CD4-positive, alpha-beta memory T cell (primary cell): Measurements from ENCODE around the gene ZHX3. TPM values are rescaled to one million over a fixed set of nuclear protein-coding genes. Genes with fewer than 3 reads are reported as not detected.

ENCODE experiments used
- CTCF ChIA-PET: fragments of 350-600 bp; sonication (Branson Sonifier 250); formaldehyde crosslinking; loops from one replicate; lab custom pipeline; 2021; ENCODE audit warnings: inconsistent platforms; ENCODE audit not compliant: partially characterized antibody; lab: Charles Lee
- POLR2A ChIA-PET: fragments of 350-600 bp; sonication (Branson Sonifier 250); formaldehyde crosslinking; loops from one replicate; lab custom pipeline; 2021; ENCODE audit not compliant: partially characterized antibody; lab: Charles Lee
- DNase-seq, 5 donors: peaks; one replicate each; pipeline versions ENCODE4 v3.0.0 to v3.0.0-alpha.2; 2020 to 2022; ENCODE audit warnings: mixed read lengths in 1 of 5
- H3K27ac ChIP-seq: one replicate; pipeline ENCODE4 v1.7.0; 2013; ENCODE audit warnings: low read depth, low read length
- H3K27me3 ChIP-seq: 2 replicates; pipeline ENCODE4 v1.7.0; 2013; ENCODE audit warnings: mild to moderate bottlenecking, low read length, moderate library complexity; ENCODE audit not compliant: insufficient read depth
- H3K36me3 ChIP-seq: 2 replicates; pipeline ENCODE4 v1.7.0; 2013; ENCODE audit warnings: mild to moderate bottlenecking, low read length, moderate library complexity; ENCODE audit not compliant: insufficient read depth
- H3K4me1 ChIP-seq: 2 replicates; pipeline ENCODE4 v1.7.0; 2013; ENCODE audit warnings: mild to moderate bottlenecking, low read length, moderate library complexity; ENCODE audit not compliant: insufficient read depth
- H3K4me3 ChIP-seq, 2 donors: one replicate each; pipeline ENCODE4 v1.7.0; 2013; ENCODE audit warnings: low read length in 2 of 2, mild to moderate bottlenecking in 1 of 2
- H3K9me3 ChIP-seq, 2 donors: one replicate each; pipeline ENCODE4 v1.7.0; 2013; ENCODE audit warnings: low read length in 2 of 2, control low read depth in 1 of 2; ENCODE audit not compliant: control insufficient read depth in 1 of 2
- H3K27ac Mint-ChIP-seq, 7 donors: one replicate each; pipeline ENCODE4 v1.8.0; 2020 to 2021; ENCODE audit warnings: mixed read lengths in 7 of 7, mild to moderate bottlenecking in 6 of 7, inconsistent platforms in 3 of 7, moderate library complexity in 3 of 7
- H3K27me3 Mint-ChIP-seq, 2 donors: one replicate each; pipeline ENCODE4 v1.8.0; 2020 to 2021; ENCODE audit warnings: mixed read lengths in 2 of 2
- H3K36me3 Mint-ChIP-seq, 2 donors: one replicate each; pipeline ENCODE4 v1.8.0; 2020 to 2021; ENCODE audit warnings: mixed read lengths in 2 of 2, inconsistent platforms in 1 of 2, mild to moderate bottlenecking in 1 of 2
- H3K4me1 Mint-ChIP-seq, 4 donors: one replicate each; pipeline ENCODE4 v1.8.0; 2020 to 2021; ENCODE audit warnings: mixed read lengths in 4 of 4, mild to moderate bottlenecking in 1 of 4
- H3K4me3 Mint-ChIP-seq, 8 donors: one replicate each; pipeline ENCODE4 v1.8.0; 2020 to 2021; ENCODE audit warnings: mixed read lengths in 8 of 8, mild to moderate bottlenecking in 7 of 8, moderate library complexity in 6 of 8, inconsistent platforms in 3 of 8
- H3K9me3 Mint-ChIP-seq, 8 donors: one replicate each; pipeline ENCODE4 v1.8.0; 2020 to 2021; ENCODE audit warnings: mixed read lengths in 8 of 8, mild to moderate bottlenecking in 5 of 8, inconsistent platforms in 3 of 8, moderate library complexity in 1 of 8
- intact Hi-C: fragments of 100-400 bp; cut with micrococcal nuclease; formaldehyde crosslinking; loops from one replicate; pipeline ENCODE4 v1.15.1; 2023
- polyA plus RNA-seq, 2 donors: library from polyadenylated mRNA; unstranded; fragments of 300-500 nt; fragmentation: Illumina TruSeq; gene quantifications; one replicate each; pipeline ENCODE4 v1.2.3, GENCODE V29; 2021
- total RNA-seq, 2 experiments: library from RNA; stranded (reverse); gene quantifications; one replicate each; pipeline ENCODE4 v1.2.3, GENCODE V29; 2021

ZHX3 gene
- total and polyA plus RNA-seq, 4 experiments from 2014 or later: 2.4 to 6.3 (median 5.5) TPM

GRCh38 chr20:41202426-41202825 is 115.1 kb downstream of the ZHX3 start:
- H3K36me3 Mint-ChIP-seq: peaks cover 15 to 47% of the 10 kb centered on the region in 2 donors

GRCh38 chr20:41201760-41202159 is 115.8 kb downstream of the ZHX3 start:
- H3K27me3 Mint-ChIP-seq: peaks cover 0 to 3% of the 10 kb centered on the region in 2 donors
- Histone ChIP-seq H3K4me1 (no peaks in the 10 kb centered on the region), H3K27me3 (no peaks in the 10 kb centered on the region), H3K9me3 (no peaks in the 10 kb centered on the region), H3K27ac (no peak overlapping the region), H3K36me3 (no peaks in the 10 kb centered on the region), H3K4me3 (no peak overlapping the region)
- CTCF ChIA-PET: interaction anchor here (0.9 to 2.1 kb wide), 4 partner anchors 12 to 67 kb away, joined by 3 to 7 read pairs (median 5); no protein-coding TSS in a partner anchor
- H3K36me3 Mint-ChIP-seq: peaks cover 16 to 49% of the 10 kb centered on the region in 2 donors
- H3K9me3 Mint-ChIP-seq: peaks cover 0 to 18% (median 11%) of the 10 kb centered on the region in 8 donors
- H3K27ac Mint-ChIP-seq: no peak overlapping the region
- intact Hi-C loops: no loop called here
- no peak for DNase-seq
- H3K4me1 Mint-ChIP-seq: no peaks in the 10 kb centered on the region
- POLR2A ChIA-PET: no interaction called here
- no peak overlapping the region for H3K4me3 Mint-ChIP-seq

More at GRCh38 chr20:41202426-41202825, 115.1 kb downstream of the ZHX3 start:
- Mint-ChIP-seq H3K9me3 (peaks cover 0 to 18% (median 11%) of the 10 kb centered on the region in 8 donors), H3K27ac (no peak overlapping the region), H3K27me3 (peaks cover 0 to 3% of the 10 kb centered on the region in 2 donors), H3K4me3 (peak overlapping the region in 1 of 8 donors; percentile 32), H3K4me1 (no peaks in the 10 kb centered on the region)
- intact Hi-C loops: no loop called here
- Histone ChIP-seq H3K27me3 (no peaks in the 10 kb centered on the region), H3K36me3 (no peaks in the 10 kb centered on the region), H3K27ac (no peak overlapping the region), H3K4me1 (no peaks in the 10 kb centered on the region), H3K9me3 (no peaks in the 10 kb centered on the region), H3K4me3 (no peak overlapping the region)
- ChIA-PET POLR2A (no interaction called here), CTCF (interaction anchor here (1.7 to 2.1 kb wide), 3 partner anchors 22 to 67 kb away, joined by 3 to 7 read pairs (median 7); no protein-coding TSS in a partner anchor)
- no peak for DNase-seq

- intact Hi-C loops: no loop called here
These were observed 116.9 kb downstream of the ZHX3 start for GRCh38 chr20:41200446-41201202.

GRCh38 chr20:41198443-41198842 is 119.1 kb downstream of the ZHX3 start:
- DNase-seq: no peak
- Mint-ChIP-seq H3K9me3 (peaks cover 0 to 18% (median 12%) of the 10 kb centered on the region in 8 donors), H3K36me3 (peaks cover 21 to 48% of the 10 kb centered on the region in 2 donors), H3K27ac (no peak overlapping the region), H3K27me3 (no peaks in the 10 kb centered on the region), H3K4me3 (no peak overlapping the region), H3K4me1 (peaks cover 0 to 2% (median 0%) of the 10 kb centered on the region in 4 donors)
- Histone ChIP-seq H3K9me3 (no peaks in the 10 kb centered on the region), H3K36me3 (no peaks in the 10 kb centered on the region), H3K4me3 (no peak overlapping the region), H3K27ac (no peak overlapping the region), H3K4me1 (no peaks in the 10 kb centered on the region), H3K27me3 (no peaks in the 10 kb centered on the region)
- intact Hi-C loops: no loop called here
- ChIA-PET CTCF (interaction anchor here (0.7 to 1.3 kb wide), 2 partner anchors 63 to 266 kb away, joined by 3 to 4 read pairs; no protein-coding TSS in a partner anchor), POLR2A (no interaction called here)

More at GRCh38 chr20:41200446-41201202, 116.9 kb downstream of the ZHX3 start:
- ChIA-PET POLR2A (no interaction called here), CTCF (interaction anchor here (0.9 to 2.1 kb wide), 3 partner anchors 28 to 65 kb away, joined by 4 to 7 read pairs (median 7); no protein-coding TSS in a partner anchor)
- DNase-seq: no peak
- Mint-ChIP-seq H3K4me3 (no peak overlapping the region), H3K36me3 (peaks cover 16 to 51% of the 10 kb centered on the region in 2 donors), H3K27ac (no peak overlapping the region), H3K9me3 (peaks cover 0 to 19% (median 11%) of the 10 kb centered on the region in 8 donors), H3K27me3 (no peaks in the 10 kb centered on the region), H3K4me1 (peaks cover 0 to 2% (median 0%) of the 10 kb centered on the region in 4 donors)
- Histone ChIP-seq H3K4me3 (no peak overlapping the region), H3K36me3 (no peaks in the 10 kb centered on the region), H3K27ac (no peak overlapping the region), H3K9me3 (no peaks in the 10 kb centered on the region), H3K27me3 (no peaks in the 10 kb centered on the region), H3K4me1 (no peaks in the 10 kb centered on the region)

GRCh38 chr20:41196653-41197225 is 120.8 kb downstream of the ZHX3 start:
- Histone ChIP-seq H3K4me1 (no peaks in the 10 kb centered on the region), H3K36me3 (no peaks in the 10 kb centered on the region), H3K27ac (no peak overlapping the region), H3K27me3 (no peaks in the 10 kb centered on the region), H3K9me3 (no peaks in the 10 kb centered on the region), H3K4me3 (no peak overlapping the region)
- H3K9me3 Mint-ChIP-seq: peaks cover 0 to 23% (median 16%) of the 10 kb centered on the region in 8 donors
- DNase-seq: no peak
- ChIA-PET CTCF (no interaction called here), POLR2A (no interaction called here)
- no peaks in the 10 kb centered on the region for H3K27me3 Mint-ChIP-seq
- no peak overlapping the region for H3K27ac Mint-ChIP-seq
- no peak overlapping the region for H3K4me3 Mint-ChIP-seq
- H3K4me1 Mint-ChIP-seq: peaks cover 0 to 2% (median 0%) of the 10 kb centered on the region in 4 donors
- intact Hi-C loops: no loop called here
- H3K36me3 Mint-ChIP-seq: peaks cover 23 to 40% of the 10 kb centered on the region in 2 donors

- Mint-ChIP-seq H3K4me3 (no peak overlapping the region), H3K4me1 (peaks cover 0 to 2% (median 0%) of the 10 kb centered on the region in 4 donors), H3K27me3 (no peaks in the 10 kb centered on the region), H3K27ac (no peak overlapping the region), H3K9me3 (peaks cover 0 to 35% (median 19%) of the 10 kb centered on the region in 8 donors), H3K36me3 (peaks cover 13 to 28% of the 10 kb centered on the region in 2 donors)
- Histone ChIP-seq H3K4me3 (no peak overlapping the region), H3K27ac (no peak overlapping the region), H3K36me3 (no peaks in the 10 kb centered on the region), H3K9me3 (no peaks in the 10 kb centered on the region), H3K27me3 (no peaks in the 10 kb centered on the region), H3K4me1 (no peaks in the 10 kb centered on the region)
- intact Hi-C loops: no loop called here
- DNase-seq: no peak
- POLR2A ChIA-PET: no interaction called here
- CTCF ChIA-PET: interaction anchor here (0.8 to 1.1 kb wide), 3 partner anchors 20 to 76 kb away, joined by 3 read pairs; no protein-coding TSS in a partner anchor
These were observed 125.0 kb downstream of the ZHX3 start for GRCh38 chr20:41192575-41192974.
